ENCODE measurements around the gene LIFR.
A peak's percentile ranks its signal among the peaks of the same experiment; 100 is the strongest.

Gene LIFR

GRCh38 chr5:38562444-38563210, 6.2 kb upstream of the LIFR start:
- DNase-seq (ENCODE audit: low read depth), result no peak
- H3K4me3 ChIP-seq (ENCODE audit: control insufficient read depth, low read depth, low read length), result no peak overlapping the region
- TF ChIP-seq, protein P1, sequence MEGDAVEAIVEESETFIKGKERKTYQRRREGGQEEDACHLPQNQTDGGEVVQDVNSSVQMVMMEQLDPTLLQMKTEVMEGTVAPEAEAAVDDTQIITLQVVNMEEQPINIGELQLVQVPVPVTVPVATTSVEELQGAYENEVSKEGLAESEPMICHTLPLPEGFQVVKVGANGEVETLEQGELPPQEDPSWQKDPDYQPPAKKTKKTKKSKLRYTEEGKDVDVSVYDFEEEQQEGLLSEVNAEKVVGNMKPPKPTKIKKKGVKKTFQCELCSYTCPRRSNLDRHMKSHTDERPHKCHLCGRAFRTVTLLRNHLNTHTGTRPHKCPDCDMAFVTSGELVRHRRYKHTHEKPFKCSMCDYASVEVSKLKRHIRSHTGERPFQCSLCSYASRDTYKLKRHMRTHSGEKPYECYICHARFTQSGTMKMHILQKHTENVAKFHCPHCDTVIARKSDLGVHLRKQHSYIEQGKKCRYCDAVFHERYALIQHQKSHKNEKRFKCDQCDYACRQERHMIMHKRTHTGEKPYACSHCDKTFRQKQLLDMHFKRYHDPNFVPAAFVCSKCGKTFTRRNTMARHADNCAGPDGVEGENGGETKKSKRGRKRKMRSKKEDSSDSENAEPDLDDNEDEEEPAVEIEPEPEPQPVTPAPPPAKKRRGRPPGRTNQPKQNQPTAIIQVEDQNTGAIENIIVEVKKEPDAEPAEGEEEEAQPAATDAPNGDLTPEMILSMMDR (IDR thresholded peaks at IDR 0.05; ENCODE audit: control insufficient read depth, insufficient read depth, low read depth, low read length, missing control alignments), result no peak

DNA sequence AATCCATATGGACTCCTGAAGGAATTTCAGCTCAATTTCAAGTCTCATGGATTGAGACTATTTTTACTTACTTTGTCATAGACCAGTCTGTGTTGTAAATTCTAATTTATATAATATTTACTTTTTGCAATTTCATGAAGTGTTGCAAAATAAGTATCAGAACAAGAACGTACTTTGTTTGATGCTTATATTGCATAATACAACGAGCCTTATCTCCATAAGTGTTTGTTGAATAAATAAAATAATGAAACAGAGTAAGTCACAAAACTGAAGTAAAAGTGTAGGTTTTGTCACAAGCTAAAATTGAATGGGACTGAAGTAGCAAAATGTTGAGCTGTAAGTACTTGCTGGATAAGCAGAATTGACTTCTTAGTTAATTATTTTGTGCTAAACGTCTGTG, 3.0 kb upstream of the LIFR start:
- TF ChIP-seq, protein P1 (IDR thresholded peaks at IDR 0.05; ENCODE audit: control insufficient read depth, insufficient read depth, low read depth, low read length, missing control alignments), result no peak
- no peak for DNase-seq (ENCODE audit: low read depth)
- H3K4me3 ChIP-seq (ENCODE audit: control insufficient read depth, low read depth, low read length), result no peak overlapping the region

- no peak for DNase-seq (ENCODE audit: low read depth)
- peak overlapping the region; percentile 86; the same call in 1 of the 2 replicates for H3K4me3 ChIP-seq (ENCODE audit: control insufficient read depth, low read depth, low read length)
- TF ChIP-seq, protein P1 (IDR thresholded peaks at IDR 0.05; ENCODE audit: control insufficient read depth, insufficient read depth, low read depth, low read length, missing control alignments), result no peak
Measured at GRCh38 chr5:38557792-38558191, 1.3 kb upstream of the LIFR start.

GRCh38 chr5:38557308-38557710, 863 bp upstream of the LIFR start:
- peak overlapping the region; percentile 86 for H3K4me3 ChIP-seq (ENCODE audit: control insufficient read depth, low read depth, low read length)
- DNase-seq (ENCODE audit: low read depth), result no peak
- TF ChIP-seq, protein P1 (IDR thresholded peaks at IDR 0.05; ENCODE audit: control insufficient read depth, insufficient read depth, low read depth, low read length, missing control alignments), result no peak

GRCh38 chr5:38556088-38556598, 303 bp downstream of the LIFR start:
- peak overlapping the region; percentile 81 for H3K4me3 ChIP-seq (ENCODE audit: control insufficient read depth, low read depth, low read length)
- no peak for DNase-seq (ENCODE audit: low read depth)
- TF ChIP-seq, protein P1 (IDR thresholded peaks at IDR 0.05; ENCODE audit: control insufficient read depth, insufficient read depth, low read depth, low read length, missing control alignments), result no peak

- DNase-seq (ENCODE audit: low read depth), result no peak
Measured at GRCh38 chr5:38555354-38556087, 925 bp downstream of the LIFR start.

More at GRCh38 chr5:38555354-38556087, 925 bp downstream of the LIFR start:
- TF ChIP-seq, protein P1 (IDR thresholded peaks at IDR 0.05; ENCODE audit: control insufficient read depth, insufficient read depth, low read depth, low read length, missing control alignments), result no peak
- H3K4me3 ChIP-seq (ENCODE audit: control insufficient read depth, low read depth, low read length), result peak overlapping the region; percentile 81
